ENCODE measurements around the gene TMEM263.

The TMEM263 gene

DNA sequence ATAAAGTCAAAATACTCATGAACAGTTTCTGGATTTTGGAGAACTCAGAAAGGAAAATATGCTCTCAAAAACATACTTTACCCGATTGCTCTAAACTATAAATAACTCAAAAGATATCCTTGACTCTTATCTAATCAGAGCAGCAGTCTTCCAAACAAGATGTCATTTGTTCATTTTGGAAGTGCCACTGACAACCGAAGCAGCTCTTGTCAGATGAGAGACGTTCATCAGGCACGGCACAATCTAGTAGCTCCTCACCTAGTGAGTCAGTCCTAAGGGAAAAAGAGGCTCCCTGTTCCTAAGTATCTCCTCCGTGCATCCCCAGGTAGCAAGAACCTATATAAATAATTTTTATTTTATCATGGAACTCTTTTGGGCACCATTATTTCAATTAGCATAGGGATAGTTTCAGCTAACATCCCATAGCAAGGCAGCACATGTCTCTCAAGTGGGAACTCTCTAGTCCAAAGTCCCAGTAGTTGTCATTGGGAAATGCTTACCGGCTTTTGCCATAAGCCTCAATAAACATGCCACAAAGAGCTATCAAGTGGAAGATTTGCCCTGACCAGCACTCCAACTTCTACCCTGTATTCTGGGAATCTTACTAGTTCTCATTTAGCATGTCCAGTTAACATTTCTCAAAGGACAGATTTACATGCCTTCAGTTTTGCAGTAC is 14.1 kb upstream of the TMEM263 start:
- Histone ChIP-seq H3K36me3 (ENCODE audit: control insufficient read depth in 4 of 4, insufficient read depth in 4 of 4, low read length in 3 of 4) (no peaks in the 10 kb centered on the region), H3K4me1 (ENCODE audit: control extremely low read depth in 1 of 4, control insufficient read depth in 4 of 4, insufficient read depth in 4 of 4, low read length in 3 of 4) (no peaks in the 10 kb centered on the region), H3K27ac (ENCODE audit: insufficient read depth in 1 of 2, low read depth in 1 of 2, low read length in 2 of 2, poor library complexity in 1 of 2, severe bottlenecking in 2 of 2) (no peak overlapping the region), H3K4me3 (ENCODE audit: control insufficient read depth in 1 of 7, extremely low read depth in 1 of 7, insufficient read depth in 4 of 7, low read depth in 2 of 7, low read length in 6 of 7) (no peak overlapping the region), H3K9me3 (ENCODE audit: control extremely low read depth in 1 of 5, control insufficient read depth in 4 of 5, insufficient read depth in 2 of 5, low read depth in 1 of 5, low read length in 4 of 5) (peaks cover 0 to 6% (median 0%) of the 10 kb centered on the region in 5 experiments), H3K27me3 (replicated peaks in 2 of 5; ENCODE audit: control insufficient read depth in 4 of 5, insufficient read depth in 5 of 5, low read length in 4 of 5) (peaks cover 2 to 43% (median 8%) of the 10 kb centered on the region in 5 experiments)
- POLR2A ChIA-PET = no interaction called here
- no peak for DNase-seq
- CTCF ChIA-PET = no interaction called here
- 67% methylated on average over 5 of the region's 6 CpGs for WGBS (ENCODE audit: insufficient coverage)

DNA sequence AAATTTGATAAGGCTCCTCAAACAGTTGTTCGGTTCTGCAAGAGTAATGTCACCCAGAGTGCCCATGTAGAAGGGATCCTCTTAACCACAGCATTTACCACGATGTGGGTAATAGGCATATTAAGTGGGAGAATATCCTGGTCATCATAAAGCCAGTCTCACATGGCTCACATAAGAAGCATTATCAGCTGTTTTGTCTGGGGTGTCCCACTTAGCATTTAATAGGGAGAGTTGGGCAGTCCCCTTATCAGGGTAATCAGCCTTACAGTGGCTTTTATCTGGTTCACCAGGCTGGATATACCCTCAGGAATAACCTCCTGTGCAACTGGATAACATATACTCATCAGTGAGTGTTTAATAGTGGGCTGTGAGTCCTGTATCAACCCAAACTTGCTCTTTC is 12.9 kb upstream of the TMEM263 start:
- ChIA-PET POLR2A (no interaction called here), CTCF (no interaction called here)
- H3K27me3 ChIP-seq (replicated peaks in 2 of 5; ENCODE audit: control insufficient read depth in 4 of 5, insufficient read depth in 5 of 5, low read length in 4 of 5) = peaks cover 2 to 34% (median 5%) of the 10 kb centered on the region in 5 experiments

GRCh38 chr12:106945261-106945851 is 10.4 kb upstream of the TMEM263 start:
- Histone ChIP-seq H3K4me3 (ENCODE audit: control insufficient read depth in 1 of 7, extremely low read depth in 1 of 7, insufficient read depth in 4 of 7, low read depth in 2 of 7, low read length in 6 of 7) (no peak overlapping the region), H3K27me3 (replicated peaks in 2 of 5; ENCODE audit: control insufficient read depth in 4 of 5, insufficient read depth in 5 of 5, low read length in 4 of 5) (peaks cover 2 to 15% (median 4%) of the 10 kb centered on the region in 5 experiments), H3K4me1 (ENCODE audit: control extremely low read depth in 1 of 4, control insufficient read depth in 4 of 4, insufficient read depth in 4 of 4, low read length in 3 of 4) (no peaks in the 10 kb centered on the region), H3K9me3 (ENCODE audit: control extremely low read depth in 1 of 5, control insufficient read depth in 4 of 5, insufficient read depth in 2 of 5, low read depth in 1 of 5, low read length in 4 of 5) (peaks cover 3 to 27% (median 13%) of the 10 kb centered on the region in 5 experiments), H3K27ac (ENCODE audit: insufficient read depth in 1 of 2, low read depth in 1 of 2, low read length in 2 of 2, poor library complexity in 1 of 2, severe bottlenecking in 2 of 2) (no peak overlapping the region), H3K36me3 (ENCODE audit: control insufficient read depth in 4 of 4, insufficient read depth in 4 of 4, low read length in 3 of 4) (no peaks in the 10 kb centered on the region)
- WGBS (ENCODE audit: insufficient coverage) = no CpG with 5 or more reads among the region's 1 CpG
- POLR2A ChIA-PET = no interaction called here
- no peak for DNase-seq
- CTCF ChIA-PET = no interaction called here

More for the DNA sequence above, 12.9 kb upstream of the TMEM263 start:
- no CpG with 5 or more reads among the region's 2 CpGs for WGBS (ENCODE audit: insufficient coverage)
- H3K36me3 ChIP-seq (ENCODE audit: control insufficient read depth in 4 of 4, insufficient read depth in 4 of 4, low read length in 3 of 4) = no peaks in the 10 kb centered on the region
- no peaks in the 10 kb centered on the region for H3K4me1 ChIP-seq (ENCODE audit: control extremely low read depth in 1 of 4, control insufficient read depth in 4 of 4, insufficient read depth in 4 of 4, low read length in 3 of 4)
- peak in 1 of 3 donors; percentile 13 for DNase-seq
- no peak overlapping the region for H3K4me3 ChIP-seq (ENCODE audit: control insufficient read depth in 1 of 7, extremely low read depth in 1 of 7, insufficient read depth in 4 of 7, low read depth in 2 of 7, low read length in 6 of 7)
- no peak overlapping the region for H3K27ac ChIP-seq (ENCODE audit: insufficient read depth in 1 of 2, low read depth in 1 of 2, low read length in 2 of 2, poor library complexity in 1 of 2, severe bottlenecking in 2 of 2)
- H3K9me3 ChIP-seq (ENCODE audit: control extremely low read depth in 1 of 5, control insufficient read depth in 4 of 5, insufficient read depth in 2 of 5, low read depth in 1 of 5, low read length in 4 of 5) = peaks cover 0 to 9% (median 0%) of the 10 kb centered on the region in 5 experiments

DNA sequence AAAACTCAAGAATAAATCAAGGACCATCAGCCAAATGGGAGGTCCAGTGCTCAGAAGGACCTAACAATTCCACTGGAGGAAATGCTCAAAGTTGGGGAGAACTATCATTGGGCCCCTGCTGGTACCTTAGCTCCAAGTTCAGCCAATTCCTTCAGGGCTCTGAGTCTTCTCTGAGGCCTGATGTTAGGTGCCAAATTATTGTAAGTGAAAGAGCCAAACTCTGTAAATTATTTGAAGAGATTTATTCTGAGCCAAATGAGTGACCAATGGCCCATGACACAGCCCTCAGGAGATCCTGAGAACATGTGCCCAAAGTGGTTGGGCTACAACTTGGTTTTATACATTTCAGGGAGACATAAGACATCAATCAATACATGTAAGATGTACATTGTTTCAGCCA is 8.2 kb upstream of the TMEM263 start:
- H3K36me3 ChIP-seq (ENCODE audit: control insufficient read depth in 4 of 4, insufficient read depth in 4 of 4, low read length in 3 of 4) = no peaks in the 10 kb centered on the region
- ChIA-PET POLR2A (no interaction called here), CTCF (no interaction called here)
- H3K27ac ChIP-seq (ENCODE audit: insufficient read depth in 1 of 2, low read depth in 1 of 2, low read length in 2 of 2, poor library complexity in 1 of 2, severe bottlenecking in 2 of 2) = no peak overlapping the region
- H3K9me3 ChIP-seq (ENCODE audit: control extremely low read depth in 1 of 5, control insufficient read depth in 4 of 5, insufficient read depth in 2 of 5, low read depth in 1 of 5, low read length in 4 of 5) = peaks cover 3 to 27% (median 13%) of the 10 kb centered on the region in 5 experiments
- peaks cover 0 to 5% (median 2%) of the 10 kb centered on the region in 5 experiments for H3K27me3 ChIP-seq (replicated peaks in 2 of 5; ENCODE audit: control insufficient read depth in 4 of 5, insufficient read depth in 5 of 5, low read length in 4 of 5)
- H3K4me1 ChIP-seq (ENCODE audit: control extremely low read depth in 1 of 4, control insufficient read depth in 4 of 4, insufficient read depth in 4 of 4, low read length in 3 of 4) = no peaks in the 10 kb centered on the region
- DNase-seq = no peak
- no peak overlapping the region for H3K4me3 ChIP-seq (ENCODE audit: control insufficient read depth in 1 of 7, extremely low read depth in 1 of 7, insufficient read depth in 4 of 7, low read depth in 2 of 7, low read length in 6 of 7)

- WGBS (ENCODE audit: insufficient coverage) = no CpG with 5 or more reads among the region's 5 CpGs
- Histone ChIP-seq H3K36me3 (ENCODE audit: control insufficient read depth in 4 of 4, insufficient read depth in 4 of 4, low read length in 3 of 4) (no peaks in the 10 kb centered on the region), H3K4me1 (ENCODE audit: control extremely low read depth in 1 of 4, control insufficient read depth in 4 of 4, insufficient read depth in 4 of 4, low read length in 3 of 4) (peaks cover 0 to 10% (median 8%) of the 10 kb centered on the region in 4 experiments), H3K9me3 (ENCODE audit: control extremely low read depth in 1 of 5, control insufficient read depth in 4 of 5, insufficient read depth in 2 of 5, low read depth in 1 of 5, low read length in 4 of 5) (peaks cover 3 to 22% (median 13%) of the 10 kb centered on the region in 5 experiments), H3K4me3 (ENCODE audit: control insufficient read depth in 1 of 7, extremely low read depth in 1 of 7, insufficient read depth in 4 of 7, low read depth in 2 of 7, low read length in 6 of 7) (no peak overlapping the region), H3K27ac (ENCODE audit: insufficient read depth in 1 of 2, low read depth in 1 of 2, low read length in 2 of 2, poor library complexity in 1 of 2, severe bottlenecking in 2 of 2) (no peak overlapping the region), H3K27me3 (replicated peaks in 2 of 5; ENCODE audit: control insufficient read depth in 4 of 5, insufficient read depth in 5 of 5, low read length in 4 of 5) (peaks cover 0 to 4% (median 0%) of the 10 kb centered on the region in 5 experiments)
- no peak for DNase-seq
- POLR2A ChIA-PET = no interaction called here
- CTCF ChIA-PET = no interaction called here
These were observed 5.1 kb upstream of the TMEM263 start for GRCh38 chr12:106950591-106950990.

DNA sequence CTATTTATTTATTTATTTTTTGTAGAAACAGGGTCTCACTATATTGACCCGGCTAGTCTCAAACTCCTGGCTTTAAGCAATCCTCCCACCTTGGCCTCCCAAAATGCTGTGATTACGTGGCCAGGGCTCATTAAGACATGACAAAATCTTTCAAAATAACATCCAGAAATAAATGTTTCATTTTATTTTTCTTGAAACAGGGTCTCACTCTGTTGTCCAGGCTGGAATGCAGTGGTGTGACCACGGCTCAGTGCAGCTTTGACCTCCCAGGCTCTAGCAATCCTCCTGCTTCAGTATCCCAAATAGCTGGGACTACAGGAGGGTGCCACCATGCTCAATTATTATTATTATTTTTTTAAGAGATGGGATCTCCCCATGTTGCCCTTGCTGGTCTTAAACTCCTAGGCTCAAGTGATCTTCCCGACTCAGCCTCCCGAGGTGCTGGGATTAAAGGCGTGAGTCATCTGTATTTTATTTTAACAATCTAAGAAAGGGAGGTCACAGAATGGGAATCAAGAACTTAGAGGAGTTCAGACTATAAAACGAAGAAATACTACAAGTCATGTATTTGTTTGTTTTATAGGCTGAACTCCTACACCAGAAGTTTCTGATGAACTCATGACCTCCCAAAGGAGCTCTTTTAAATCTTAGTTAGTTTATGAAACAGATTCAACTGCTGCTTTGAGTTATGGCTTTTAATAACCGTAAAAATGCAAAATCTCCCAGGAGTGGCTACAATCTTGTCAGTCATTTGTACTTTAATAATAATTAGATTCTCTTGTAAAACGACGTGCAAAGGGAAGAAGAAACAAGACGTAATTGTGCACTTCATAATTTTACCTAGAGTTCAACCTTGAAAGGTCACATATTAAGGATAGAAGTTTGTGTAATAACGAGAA is 2.1 kb upstream of the TMEM263 start:
- ChIA-PET CTCF (interaction anchor here (1.2 kb wide), 1 partner anchor 62 kb away, joined by 3 read pairs; no protein-coding TSS in a partner anchor), POLR2A (no interaction called here)
- H3K27me3 ChIP-seq (replicated peaks in 2 of 5; ENCODE audit: control insufficient read depth in 4 of 5, insufficient read depth in 5 of 5, low read length in 4 of 5) = peaks cover 0 to 2% (median 0%) of the 10 kb centered on the region in 5 experiments
- no peak overlapping the region for H3K4me3 ChIP-seq (ENCODE audit: control insufficient read depth in 1 of 7, extremely low read depth in 1 of 7, insufficient read depth in 4 of 7, low read depth in 2 of 7, low read length in 6 of 7)
- DNase-seq = no peak
- no peak overlapping the region for H3K27ac ChIP-seq (ENCODE audit: insufficient read depth in 1 of 2, low read depth in 1 of 2, low read length in 2 of 2, poor library complexity in 1 of 2, severe bottlenecking in 2 of 2)
- WGBS (ENCODE audit: insufficient coverage) = 95% methylated on average over 7 of the region's 12 CpGs
- H3K9me3 ChIP-seq (ENCODE audit: control extremely low read depth in 1 of 5, control insufficient read depth in 4 of 5, insufficient read depth in 2 of 5, low read depth in 1 of 5, low read length in 4 of 5) = peaks cover 3 to 12% (median 11%) of the 10 kb centered on the region in 5 experiments
- H3K36me3 ChIP-seq (ENCODE audit: control insufficient read depth in 4 of 4, insufficient read depth in 4 of 4, low read length in 3 of 4) = no peaks in the 10 kb centered on the region
- H3K4me1 ChIP-seq (ENCODE audit: control extremely low read depth in 1 of 4, control insufficient read depth in 4 of 4, insufficient read depth in 4 of 4, low read length in 3 of 4) = peaks cover 5 to 26% (median 20%) of the 10 kb centered on the region in 4 experiments
